ENCODE results near the gene GRB10. TPM values are rescaled to one million over a fixed set of nuclear protein-coding genes. Genes with fewer than 3 reads are reported as not detected.

The GRB10 gene
- total and polyA plus RNA-seq, 2 of the 8 experiments (the other 6 are each of a cell fraction or from before 2014, with no cell fraction given) = 35.7 to 97.0 TPM

- TF ChIP-seq TEAD4 (IDR thresholded peaks at IDR 0.05; ENCODE audit: low read depth, low read length) = no peak
- no peak for TF ChIP-seq BCL11A (IDR thresholded peaks at IDR 0.05; ENCODE audit: low read depth in 2 of 2, low read length in 2 of 2)
- peak; percentile 39 to 62 (median 48); a peak in 3 of 4 replicates for TF ChIP-seq CTCF (IDR thresholded peaks at IDR 0.05; ENCODE audit: control extremely low read depth in 1 of 3, insufficient read depth in 1 of 3, low read depth in 1 of 3, low read length in 3 of 3)
- no peak for TF ChIP-seq SAP30 (IDR thresholded peaks at IDR 0.05; ENCODE audit: insufficient read depth, insufficient replicate concordance, low read length)
- TF ChIP-seq SIX5 (IDR thresholded peaks at IDR 0.05; ENCODE audit: low read depth, low read length) = no peak
- no peak for TF ChIP-seq ASH2L (IDR thresholded peaks at IDR 0.05; ENCODE audit: low read length)
- 0 out of 2 replicates have a peak, but pooled peaks have one; percentile 9 for TF ChIP-seq PHF8 (conservative IDR thresholded peaks at IDR 0.05; ENCODE audit: low read depth, low read length)
- TF ChIP-seq RNF2 (IDR thresholded peaks at IDR 0.05; ENCODE audit: borderline replicate concordance, low read depth, low read length, missing control alignments, poor library complexity, severe bottlenecking) = no peak
- TF ChIP-seq NRF1 (IDR thresholded peaks at IDR 0.05; ENCODE audit: low read depth, low read length) = no peak
- TF ChIP-seq CBX8 (IDR thresholded peaks at IDR 0.05; ENCODE audit: borderline replicate concordance, low read depth, low read length) = no peak
- TF ChIP-seq RAD21 (IDR thresholded peaks at IDR 0.05 in 1 of 2, conservative IDR thresholded peaks at IDR 0.05 in 1 of 2; ENCODE audit: low read depth in 2 of 2, low read length in 2 of 2) = peak; percentile 32 to 65; a peak in 3 of 4 replicates
- TF ChIP-seq TAF1 (IDR thresholded peaks at IDR 0.05; ENCODE audit: low read depth, low read length) = no peak; the same call in 1 of the 2 replicates
- TF ChIP-seq BRCA1 (IDR thresholded peaks at IDR 0.05; ENCODE audit: low read depth, low read length) = no peak
- no peak for TF ChIP-seq JUN (IDR thresholded peaks at IDR 0.05; ENCODE audit: low read depth, low read length)
- peak; percentile 42; the same call in 1 of the 2 replicates for TF ChIP-seq CREB1 (IDR thresholded peaks at IDR 0.05)
- no peak for TF ChIP-seq HDAC6 (IDR thresholded peaks at IDR 0.05; ENCODE audit: low read depth, low read length)
- no peak for TF ChIP-seq TAF7 (optimal IDR thresholded peaks at IDR 0.05; ENCODE audit: borderline replicate concordance, low read depth, low read length)
- no peak for TF ChIP-seq GABPA (IDR thresholded peaks at IDR 0.05; ENCODE audit: borderline replicate concordance, insufficient read depth, low read length)
- TF ChIP-seq USF2 (IDR thresholded peaks at IDR 0.05; ENCODE audit: low read length) = peak; percentile 54; the same call in 1 of the 2 replicates
Measured at GRCh38 chr7:50782375-50783208, at the start of gene GRB10 (continued).

Data from H1 (cell line).